Ascending aorta (tissue), 2 donors: ENCODE measurements around the gene STK32B. TPM values are rescaled to one million over a fixed set of nuclear protein-coding genes. Genes with fewer than 3 reads are reported as not detected.

Source experiments
- DNase-seq, 2 donors: peaks; one replicate each; pipeline ENCODE4 v3.0.0-alpha.2; 2019; ENCODE audit warnings: low spot score in 2 of 2
- H3K27ac ChIP-seq, 2 donors: fragments of 200-600 bp; sonication (generic); one replicate each; pipeline ENCODE4 v1.5.1; 2016 to 2017; ENCODE audit warnings: mild to moderate bottlenecking in 1 of 2
- H3K27me3 ChIP-seq: fragments of 200-600 bp; sonication (generic); one replicate; pipeline ENCODE4 v1.5.1; 2017
- H3K36me3 ChIP-seq, 2 donors: fragments of 200-600 bp; sonication (generic); one replicate each; pipeline ENCODE4 v1.5.1; 2016
- H3K4me1 ChIP-seq, 2 donors: fragments of 200-600 bp; sonication (generic); one replicate each; pipeline ENCODE4 v1.5.1; 2016 to 2017; ENCODE audit warnings: mild to moderate bottlenecking in 1 of 2
- H3K4me3 ChIP-seq, 2 donors: fragments of 200-600 bp; sonication (generic); one replicate each; pipeline ENCODE4 v1.5.1; 2016 to 2017; ENCODE audit warnings: mild to moderate bottlenecking in 1 of 2
- H3K9me3 ChIP-seq, 2 donors: fragments of 200-600 bp; sonication (generic); one replicate each; pipeline ENCODE4 v1.5.1; 2016
- intact Hi-C: fragments of 100-400 bp; cut with DNase I; formaldehyde crosslinking; loops from one replicate; pipeline ENCODE4 v1.15.1; 2023
- total RNA-seq: library from RNA; depleted of rRNA; stranded (reverse); fragments of >200 nt; gene quantifications from one replicate; pipeline ENCODE4 v1.1.0, GENCODE V29; 2016
- TF ChIP-seq, protein P1 (sequence below), 3 experiments: fragments of 200-600 bp in 2 of 3; fragments of 450-650 bp in 1 of 3; sonication (generic) in 2 of 3; IDR thresholded peaks; one replicate each; pipeline ENCODE4 v1.5.1; 2016 to 2019; ENCODE audit warnings: antibody characterized with exemption in 3 of 3, mild to moderate bottlenecking in 1 of 3, moderate library complexity in 1 of 3

The STK32B gene
- total RNA-seq, 1 donor from 2014 or later = 2.3 TPM

DNA sequence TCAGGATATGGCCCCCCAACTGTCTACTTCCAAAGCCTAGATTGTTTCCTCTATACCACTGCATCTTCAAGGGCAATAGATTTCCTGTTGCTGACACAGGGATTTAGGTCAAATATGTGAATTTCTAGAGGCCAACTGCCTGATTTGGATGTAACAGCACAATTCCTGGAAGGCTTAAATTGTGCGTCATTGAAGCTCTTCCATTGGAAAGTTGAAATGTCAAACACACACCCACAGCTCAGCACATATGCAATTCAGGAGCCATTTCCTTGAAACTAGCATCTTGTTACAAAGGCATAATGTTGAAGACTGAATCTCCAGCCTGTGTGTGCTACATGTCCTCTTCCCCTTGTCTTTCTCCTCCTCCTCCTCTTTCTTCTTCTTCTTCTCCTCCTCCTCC, 158.6 kb downstream of the STK32B start:
- Histone ChIP-seq H3K36me3 (no peaks in the 10 kb centered on the region), H3K27me3 (no peaks in the 10 kb centered on the region), H3K4me1 (no peaks in the 10 kb centered on the region), H3K9me3 (no peaks in the 10 kb centered on the region), H3K4me3 (no peak overlapping the region), H3K27ac (no peak overlapping the region)
- intact Hi-C loops = no loop called here
- TF ChIP-seq, protein P1, sequence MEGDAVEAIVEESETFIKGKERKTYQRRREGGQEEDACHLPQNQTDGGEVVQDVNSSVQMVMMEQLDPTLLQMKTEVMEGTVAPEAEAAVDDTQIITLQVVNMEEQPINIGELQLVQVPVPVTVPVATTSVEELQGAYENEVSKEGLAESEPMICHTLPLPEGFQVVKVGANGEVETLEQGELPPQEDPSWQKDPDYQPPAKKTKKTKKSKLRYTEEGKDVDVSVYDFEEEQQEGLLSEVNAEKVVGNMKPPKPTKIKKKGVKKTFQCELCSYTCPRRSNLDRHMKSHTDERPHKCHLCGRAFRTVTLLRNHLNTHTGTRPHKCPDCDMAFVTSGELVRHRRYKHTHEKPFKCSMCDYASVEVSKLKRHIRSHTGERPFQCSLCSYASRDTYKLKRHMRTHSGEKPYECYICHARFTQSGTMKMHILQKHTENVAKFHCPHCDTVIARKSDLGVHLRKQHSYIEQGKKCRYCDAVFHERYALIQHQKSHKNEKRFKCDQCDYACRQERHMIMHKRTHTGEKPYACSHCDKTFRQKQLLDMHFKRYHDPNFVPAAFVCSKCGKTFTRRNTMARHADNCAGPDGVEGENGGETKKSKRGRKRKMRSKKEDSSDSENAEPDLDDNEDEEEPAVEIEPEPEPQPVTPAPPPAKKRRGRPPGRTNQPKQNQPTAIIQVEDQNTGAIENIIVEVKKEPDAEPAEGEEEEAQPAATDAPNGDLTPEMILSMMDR (IDR thresholded peaks at IDR 0.05) = no peak
- no peak for DNase-seq

DNA sequence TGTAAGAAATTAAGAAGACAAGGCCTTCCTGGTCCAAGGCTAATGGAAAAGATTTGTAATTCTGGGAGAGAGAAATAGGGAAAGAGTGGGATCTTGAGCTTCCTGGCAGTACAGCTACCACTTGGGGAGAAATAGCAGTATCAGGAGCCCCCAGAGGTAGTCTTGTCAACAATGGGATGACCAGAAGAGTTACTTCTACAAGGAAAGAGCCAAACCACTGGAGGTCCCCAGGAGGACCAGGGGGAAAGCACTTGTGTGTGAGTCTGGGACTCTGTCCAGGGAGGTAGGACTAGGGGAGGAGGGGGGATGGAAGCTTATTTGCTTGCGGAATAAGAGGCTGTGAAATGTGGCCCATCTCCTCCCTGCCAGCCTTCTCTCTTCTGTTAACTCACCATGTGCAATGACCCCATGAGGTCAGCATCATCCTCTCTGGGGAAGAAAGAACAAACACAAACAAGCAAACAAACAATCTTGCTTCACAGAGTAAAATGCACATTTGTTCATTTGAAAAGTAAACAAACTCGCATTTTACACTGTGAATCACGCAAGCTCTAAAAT, 160.1 kb downstream of the STK32B start:
- no peak for DNase-seq
- no peaks in the 10 kb centered on the region for H3K4me1 ChIP-seq
- no peak overlapping the region for H3K4me3 ChIP-seq
- no peaks in the 10 kb centered on the region for H3K27me3 ChIP-seq
- H3K9me3 ChIP-seq = no peaks in the 10 kb centered on the region
- TF ChIP-seq, protein P1 (IDR thresholded peaks at IDR 0.05) = no peak
- no peak overlapping the region for H3K27ac ChIP-seq
- H3K36me3 ChIP-seq = no peaks in the 10 kb centered on the region
- intact Hi-C loops = no loop called here

DNA sequence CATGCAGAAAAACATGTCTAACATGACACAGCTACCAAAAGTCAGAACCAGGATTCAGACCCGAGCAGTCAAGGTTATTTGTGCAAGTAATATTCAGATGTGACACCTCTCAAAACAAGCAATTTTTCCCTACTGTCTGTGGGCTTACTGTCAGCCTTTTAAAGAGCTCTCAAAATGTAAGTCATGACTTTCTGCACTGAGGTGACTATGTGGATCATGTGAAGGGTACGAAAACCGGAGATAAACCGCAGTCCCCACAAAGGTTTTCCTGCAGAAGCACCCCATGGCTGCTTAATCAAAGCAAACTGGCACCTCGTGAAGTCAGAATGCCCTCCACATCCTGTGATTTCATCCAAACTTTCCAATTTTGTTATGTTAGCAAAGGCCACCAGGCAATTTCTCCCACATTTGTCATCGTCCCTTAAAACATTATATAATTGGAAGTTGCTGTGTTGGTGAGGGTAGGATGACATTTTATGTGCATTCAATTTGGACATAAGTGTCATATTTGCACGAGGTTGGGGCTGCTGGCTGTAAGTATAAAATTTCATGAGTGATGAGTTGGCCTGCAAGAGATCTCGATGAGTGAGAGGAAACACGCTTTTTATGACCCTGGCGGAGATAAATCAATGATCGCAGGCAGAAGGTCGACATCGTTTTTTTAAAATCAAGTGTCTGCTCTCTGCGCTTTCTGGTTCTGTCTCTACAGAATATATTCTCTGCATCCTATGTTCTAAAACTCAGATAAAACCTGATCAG, 161.2 kb downstream of the STK32B start:
- Histone ChIP-seq H3K4me3 (no peak overlapping the region), H3K4me1 (no peaks in the 10 kb centered on the region), H3K36me3 (no peaks in the 10 kb centered on the region), H3K9me3 (no peaks in the 10 kb centered on the region), H3K27ac (no peak overlapping the region), H3K27me3 (no peaks in the 10 kb centered on the region)
- intact Hi-C loops = no loop called here
- TF ChIP-seq, protein P1 (IDR thresholded peaks at IDR 0.05) = no peak
- DNase-seq = no peak

DNA sequence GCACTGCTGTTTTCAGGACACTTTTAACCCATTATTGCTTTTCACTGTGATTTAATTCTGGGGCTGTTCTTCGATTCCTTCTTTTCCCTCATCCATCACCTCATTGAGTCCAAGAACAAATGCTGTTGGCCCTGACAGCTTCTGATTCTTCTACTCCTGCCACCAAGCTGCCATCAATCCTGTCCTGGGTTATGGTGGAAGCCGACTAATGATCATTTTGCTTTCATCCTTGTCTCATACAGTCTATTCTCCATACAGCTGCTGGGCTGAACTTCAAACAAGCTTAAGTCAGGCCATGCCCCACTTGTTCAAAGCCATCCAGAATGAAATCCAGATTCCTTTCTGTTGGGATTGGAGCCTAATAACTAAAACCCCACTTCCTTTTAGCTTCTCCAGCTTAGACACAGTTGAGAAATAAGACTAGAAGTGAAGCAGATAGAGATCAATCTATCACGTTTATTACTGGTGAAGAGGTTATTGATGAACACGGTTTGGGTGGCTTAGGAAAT, 161.9 kb downstream of the STK32B start:
- no peak overlapping the region for H3K27ac ChIP-seq
- no peak overlapping the region for H3K4me3 ChIP-seq
- H3K9me3 ChIP-seq = no peaks in the 10 kb centered on the region
- TF ChIP-seq, protein P1 (IDR thresholded peaks at IDR 0.05) = no peak
- intact Hi-C loops = no loop called here
- no peaks in the 10 kb centered on the region for H3K27me3 ChIP-seq
- DNase-seq = no peak
- H3K4me1 ChIP-seq = no peaks in the 10 kb centered on the region
- no peaks in the 10 kb centered on the region for H3K36me3 ChIP-seq

DNA sequence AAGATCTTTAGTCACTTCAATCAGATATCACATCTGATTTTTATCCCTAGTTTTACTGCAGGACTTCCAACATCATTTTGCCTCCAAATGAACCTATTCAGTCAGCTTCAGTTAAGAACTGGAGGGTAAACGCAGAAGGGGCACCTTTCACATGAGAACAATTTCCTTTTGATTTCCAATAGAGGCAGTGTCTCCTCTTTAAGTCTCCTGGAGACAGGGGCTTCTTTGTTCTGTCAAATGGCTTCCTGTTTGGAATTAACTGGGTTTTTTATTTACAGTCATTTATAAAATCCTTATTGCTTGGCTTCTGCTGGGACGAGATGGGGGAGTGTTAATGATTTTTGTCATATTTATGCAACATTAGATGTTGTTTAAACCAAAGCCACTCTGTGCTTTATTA, 164.0 kb downstream of the STK32B start:
- H3K4me3 ChIP-seq = no peak overlapping the region
- no peaks in the 10 kb centered on the region for H3K4me1 ChIP-seq
- no peak overlapping the region for H3K27ac ChIP-seq
- TF ChIP-seq, protein P1 (IDR thresholded peaks at IDR 0.05) = no peak
- no peaks in the 10 kb centered on the region for H3K36me3 ChIP-seq
- intact Hi-C loops = no loop called here
- H3K27me3 ChIP-seq = no peaks in the 10 kb centered on the region
- H3K9me3 ChIP-seq = no peaks in the 10 kb centered on the region
- no peak for DNase-seq
